Dermis microvascular lymphatic vessel endothelial cell (primary cell): Measurements from ENCODE around the gene CD160. TPM values are rescaled to one million over a fixed set of nuclear protein-coding genes. Genes with fewer than 3 reads are reported as not detected.
"Not testable (repeated sequence)": the region's sequence is repeated elsewhere in the genome, so short reads cannot be mapped to it uniquely, and the experiment has no call there.

ENCODE experiments used
- DNase-seq, 2 donors: peaks; one replicate each; pipeline versions ENCODE4 v3.0.0 to v3.0.0-alpha.2; 2010; ENCODE audit warnings: low read depth in 2 of 2
- total RNA-seq: library from RNA; depleted of rRNA; stranded (reverse); fragments of >200 nt; gene quantifications from 2 replicates; pipeline ENCODE4 v1.2.1, GENCODE V29; 2014

CD160 gene
- total RNA-seq, 1 donor from 2014 or later: not detected

DNA sequence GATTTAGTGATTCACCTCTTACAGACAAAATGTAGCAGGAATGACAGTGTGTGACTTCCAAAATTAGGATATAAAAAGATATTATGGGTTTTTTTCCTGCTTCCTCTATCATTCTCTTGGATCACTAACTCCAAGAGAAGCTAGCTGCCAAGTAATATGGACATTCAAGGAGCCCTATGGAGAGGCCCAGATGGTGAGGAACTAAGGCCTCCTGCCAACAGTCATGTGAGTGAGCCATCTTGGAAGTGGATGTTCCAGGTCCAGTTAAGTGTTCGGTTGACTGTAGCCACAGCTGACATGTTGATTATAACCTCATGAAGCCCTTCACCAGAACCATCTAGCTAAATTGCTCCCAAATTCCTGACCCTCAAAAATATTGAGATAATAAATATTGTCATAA is 38.8 kb downstream of the CD160 start:
- DNase-seq: no peak

DNA sequence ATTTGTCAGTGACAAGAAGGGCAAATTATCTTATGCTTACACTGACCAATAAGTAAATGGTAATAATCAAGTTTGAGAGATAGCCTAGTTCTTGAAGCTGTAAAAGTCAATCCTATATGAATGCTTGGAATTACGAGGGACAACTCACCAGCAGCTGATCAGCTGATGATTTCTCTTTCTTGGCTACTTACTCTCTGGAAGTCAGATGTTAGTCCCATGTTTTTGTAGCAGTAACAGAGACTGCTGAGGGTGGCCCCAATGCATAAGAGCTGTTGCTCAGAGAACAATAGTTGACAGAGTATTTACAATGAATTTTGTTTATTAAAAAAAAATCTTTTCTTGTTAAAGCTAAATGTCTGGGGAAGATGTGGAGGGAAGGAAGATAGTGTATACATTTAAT is 39.3 kb downstream of the CD160 start:
- no peak for DNase-seq

DNA sequence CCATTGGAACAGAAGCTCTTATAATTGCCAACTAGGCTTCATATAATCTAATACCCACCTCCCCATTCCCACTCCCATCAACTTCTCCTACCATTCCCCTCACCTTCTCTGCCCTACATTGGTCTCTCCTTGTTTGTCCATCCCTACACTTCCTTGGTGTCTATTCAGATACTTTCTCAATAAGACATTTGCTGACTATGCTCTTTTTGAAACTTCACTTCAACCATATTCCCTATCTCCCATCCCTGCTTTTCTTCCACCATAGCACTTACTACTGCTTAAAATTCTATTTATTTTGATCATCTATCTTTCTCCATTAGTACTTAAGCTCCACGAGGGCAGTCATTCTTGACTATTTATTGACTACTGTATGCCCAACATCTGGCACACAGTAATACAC is 40.4 kb downstream of the CD160 start:
- DNase-seq: no peak

DNA sequence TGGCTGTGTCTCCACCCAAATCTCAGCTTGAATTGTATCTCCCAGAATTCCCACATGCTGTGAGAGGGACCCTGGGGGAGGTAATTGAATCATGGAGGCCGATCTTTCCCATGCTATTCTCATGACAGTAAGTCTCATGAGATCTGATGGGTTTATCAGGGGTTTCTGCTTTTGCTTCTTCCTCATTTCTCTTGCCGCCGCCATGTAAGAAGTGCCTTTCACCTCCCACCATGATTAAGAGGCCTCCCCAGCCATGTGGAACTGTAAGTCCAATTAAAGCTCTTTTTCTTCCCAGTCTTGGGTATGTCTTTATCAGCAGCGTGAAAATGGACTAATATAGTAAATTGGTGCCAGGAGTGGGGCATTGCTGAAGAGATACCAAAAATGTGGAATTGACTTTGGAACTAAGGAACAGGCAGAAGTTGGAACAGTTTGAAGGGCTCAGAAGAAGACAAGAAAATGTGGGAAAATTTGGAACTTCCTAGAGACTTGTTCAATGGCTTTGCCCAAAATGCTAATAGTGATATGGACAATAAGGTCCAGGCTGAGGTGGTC is 41.2 kb downstream of the CD160 start:
- not testable (repeated sequence) for DNase-seq

DNA sequence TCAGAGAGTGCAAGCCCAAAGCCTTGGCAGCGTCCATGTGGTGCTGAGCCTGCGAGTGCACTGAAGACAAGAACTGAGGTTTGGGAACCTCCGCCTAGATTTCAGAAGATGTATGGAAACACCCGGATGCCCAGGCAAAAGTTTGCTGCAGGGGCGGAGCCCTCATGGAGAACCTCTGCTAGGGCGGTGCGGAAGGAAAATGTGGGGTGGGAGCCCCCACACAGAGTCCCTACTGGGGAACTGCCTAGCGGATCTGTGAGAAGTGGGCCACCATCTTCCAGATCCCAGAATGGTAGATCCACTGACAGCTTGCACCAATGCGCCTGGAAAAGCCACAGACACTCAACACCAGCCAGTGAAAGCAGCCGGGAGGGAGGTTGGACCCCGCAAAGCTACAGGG is 42.2 kb downstream of the CD160 start:
- DNase-seq: not testable (repeated sequence)

DNA sequence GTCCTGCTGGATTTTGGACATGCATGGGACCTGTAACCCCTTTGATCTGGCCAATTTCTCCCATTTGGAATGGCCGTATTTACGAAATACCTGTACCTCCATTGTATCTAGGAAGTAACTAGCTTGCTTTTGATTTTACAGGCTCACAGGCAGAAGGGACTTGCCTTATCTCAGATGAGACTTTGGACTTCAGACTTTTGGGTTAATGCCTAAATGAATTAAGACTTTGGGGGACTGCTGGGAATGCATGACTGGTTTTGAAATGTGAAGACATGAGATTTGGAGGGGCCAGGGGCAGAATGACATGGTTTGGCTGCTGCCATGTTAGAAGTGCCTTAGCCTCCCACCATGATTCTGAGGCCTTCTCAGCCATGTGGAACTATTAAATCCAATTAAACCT is 42.7 kb downstream of the CD160 start:
- DNase-seq: not testable (repeated sequence)

DNA sequence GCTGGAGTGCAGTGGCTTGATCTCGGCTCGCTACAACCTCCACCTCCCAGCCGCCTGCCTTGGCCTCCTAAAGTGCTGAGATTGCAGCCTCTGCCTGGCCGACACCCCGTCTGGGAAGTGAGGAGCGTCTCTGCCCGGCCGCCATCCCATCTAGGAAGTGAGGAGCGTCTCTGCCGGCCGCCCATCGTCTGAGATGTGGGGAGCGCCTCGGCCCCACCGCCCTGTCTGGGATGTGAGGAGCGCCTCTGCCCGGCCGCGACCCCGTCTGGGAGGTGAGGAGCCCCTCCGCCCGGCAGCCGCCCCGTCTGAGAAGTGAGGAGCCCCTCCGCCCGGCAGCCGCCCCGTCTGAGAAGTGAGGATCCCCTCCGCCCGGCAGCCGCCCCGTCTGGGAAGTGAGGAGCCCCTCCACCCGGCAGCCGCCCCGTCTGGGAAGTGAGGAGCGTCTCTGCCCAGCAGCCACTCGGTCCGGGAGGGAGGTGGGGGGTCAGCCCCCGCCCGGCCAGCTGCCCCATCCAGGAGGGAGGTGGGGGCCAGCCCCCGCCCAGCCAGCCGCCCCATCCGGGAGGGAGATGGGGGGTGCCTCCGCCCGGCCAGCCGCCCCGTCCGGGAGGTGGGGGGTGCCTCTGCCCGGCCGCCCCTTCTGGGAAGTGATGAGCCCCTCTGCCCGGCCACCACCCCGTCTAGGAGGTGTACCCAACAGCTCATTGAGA is 45.1 kb downstream of the CD160 start:
- not testable (repeated sequence) for DNase-seq

DNA sequence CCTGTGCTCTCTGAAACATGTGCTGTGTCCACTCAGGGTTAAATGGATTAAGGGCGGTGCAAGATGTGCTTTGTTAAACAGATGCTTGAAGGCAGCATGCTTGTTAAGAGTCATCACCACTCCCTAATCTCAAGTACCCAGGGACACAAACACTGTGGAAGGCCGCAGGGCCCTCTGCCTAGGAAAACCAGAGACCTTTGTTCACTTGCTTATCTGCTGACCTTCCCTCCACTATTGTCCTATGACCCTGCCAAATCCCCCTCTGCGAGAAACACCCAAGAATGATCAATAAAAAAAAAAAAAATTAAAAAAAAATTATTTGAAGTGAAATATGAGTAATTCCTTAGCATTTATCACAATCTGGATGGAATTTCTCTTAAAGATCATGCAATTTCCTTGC is 45.8 kb downstream of the CD160 start:
- not testable (repeated sequence) for DNase-seq

DNA sequence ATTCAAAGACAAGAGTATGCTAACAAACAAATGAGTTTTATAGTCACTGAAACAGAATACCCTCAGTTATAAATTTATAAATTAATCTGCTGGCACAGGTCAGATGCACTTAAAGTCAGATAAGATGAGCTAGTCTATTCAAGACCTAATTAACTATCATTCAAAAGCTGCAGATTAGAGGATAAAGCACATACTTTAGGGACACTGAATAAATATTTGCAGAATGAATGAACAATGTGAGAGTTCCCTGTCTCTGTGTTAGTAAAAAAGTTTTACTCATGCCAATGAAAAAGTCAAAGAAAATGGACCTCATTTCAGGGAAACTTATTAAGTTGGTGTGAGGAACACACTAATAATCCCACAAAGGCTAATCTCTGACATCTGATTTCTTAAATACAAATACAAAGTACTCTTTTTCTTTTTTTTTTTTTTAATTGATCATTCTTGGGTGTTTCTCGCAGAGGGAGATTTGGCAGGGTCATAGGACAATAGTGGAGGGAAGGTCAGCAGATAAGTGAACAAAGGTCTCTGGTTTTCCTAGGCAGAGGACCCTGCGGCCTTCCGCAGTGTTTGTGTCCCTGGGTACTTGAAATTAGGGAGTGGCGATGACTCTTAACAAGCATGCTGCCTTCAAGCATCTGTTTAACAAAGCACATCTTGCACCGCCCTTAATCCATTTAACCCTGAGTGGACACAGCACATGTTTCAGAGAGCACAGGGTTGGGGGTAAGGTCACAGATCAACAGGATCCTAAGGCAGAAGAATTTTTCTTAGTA is 46.5 kb downstream of the CD160 start:
- not testable (repeated sequence) for DNase-seq

DNA sequence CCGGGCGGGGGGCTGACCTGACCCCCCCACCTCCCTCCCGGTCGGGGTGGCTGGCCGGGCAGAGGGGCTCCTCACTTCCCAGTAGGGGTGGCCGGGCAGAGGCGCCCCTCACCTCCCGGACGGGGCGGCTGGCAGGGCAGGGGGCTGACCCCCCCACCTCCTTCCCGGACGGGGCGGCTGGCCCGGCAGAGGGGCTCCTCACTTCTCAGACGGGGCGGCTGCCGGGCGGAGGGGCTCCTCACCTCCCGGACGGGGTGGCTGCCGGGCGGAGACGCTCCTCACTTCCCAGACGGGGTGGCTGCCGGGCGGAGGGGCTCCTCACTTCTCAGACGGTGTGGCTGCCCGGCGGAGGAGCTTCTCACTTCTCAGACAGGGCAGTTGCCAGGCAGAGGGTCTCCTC is 47.6 kb downstream of the CD160 start:
- not testable (repeated sequence) for DNase-seq

DNA sequence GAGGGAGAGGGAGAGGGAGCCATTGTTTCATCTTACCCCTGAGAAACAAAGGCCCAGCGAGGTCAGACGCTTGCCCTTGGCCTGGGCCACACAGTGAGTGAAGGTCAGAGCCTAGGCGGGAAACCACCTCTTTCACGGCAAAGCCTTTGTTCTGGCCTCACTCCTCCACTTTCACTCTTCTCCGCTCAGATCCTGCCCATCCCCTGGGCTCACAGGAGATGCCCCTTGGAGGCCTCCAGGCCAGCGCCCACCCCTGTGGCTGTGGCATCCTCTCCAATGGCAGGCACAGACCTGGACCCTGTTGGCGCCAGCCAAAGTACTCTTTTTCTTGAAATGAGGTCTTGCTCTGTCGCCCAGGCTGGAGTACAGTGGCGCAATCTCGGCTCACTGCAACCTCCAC is 48.7 kb downstream of the CD160 start:
- DNase-seq: not testable (repeated sequence)

DNA sequence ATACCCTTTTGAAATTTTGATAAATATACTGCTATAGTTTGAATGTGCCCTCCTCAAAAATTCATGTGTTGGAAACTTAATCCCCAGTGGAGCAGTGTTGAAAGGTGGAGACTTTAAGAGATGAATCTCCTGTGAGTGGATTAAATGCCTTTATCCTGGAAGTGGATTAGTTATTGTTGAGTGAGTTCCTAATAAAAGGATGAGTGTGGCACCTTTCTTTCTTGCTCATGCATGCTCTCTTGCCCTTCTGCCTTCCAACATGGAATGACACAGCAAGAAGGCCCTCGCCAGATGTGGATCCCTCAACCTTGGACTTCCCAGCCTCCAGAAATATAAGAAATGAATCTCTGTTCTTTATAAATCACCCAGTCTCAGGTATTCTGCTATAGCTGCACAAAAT is 51.8 kb downstream of the CD160 start:
- no peak for DNase-seq

DNA sequence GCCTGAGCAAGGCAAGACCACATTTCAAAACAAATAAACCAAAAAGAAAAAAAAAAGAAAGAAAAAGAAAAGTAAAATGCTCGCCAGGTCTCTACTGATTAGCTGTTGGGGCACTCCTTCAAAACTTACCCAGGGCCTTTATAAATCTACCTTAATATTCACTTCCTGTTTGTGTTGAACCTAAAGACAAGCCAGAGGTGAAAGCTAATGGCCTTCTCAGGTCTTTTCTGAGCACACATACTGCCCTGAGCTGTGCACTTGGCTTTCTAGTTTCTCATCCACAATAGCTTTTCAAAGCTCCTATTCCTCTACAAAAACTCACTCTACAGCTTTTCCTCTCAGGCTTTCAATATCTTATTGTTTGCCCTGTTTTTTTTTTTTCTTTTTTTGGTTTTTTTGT is 54.1 kb downstream of the CD160 start:
- DNase-seq: no peak

DNA sequence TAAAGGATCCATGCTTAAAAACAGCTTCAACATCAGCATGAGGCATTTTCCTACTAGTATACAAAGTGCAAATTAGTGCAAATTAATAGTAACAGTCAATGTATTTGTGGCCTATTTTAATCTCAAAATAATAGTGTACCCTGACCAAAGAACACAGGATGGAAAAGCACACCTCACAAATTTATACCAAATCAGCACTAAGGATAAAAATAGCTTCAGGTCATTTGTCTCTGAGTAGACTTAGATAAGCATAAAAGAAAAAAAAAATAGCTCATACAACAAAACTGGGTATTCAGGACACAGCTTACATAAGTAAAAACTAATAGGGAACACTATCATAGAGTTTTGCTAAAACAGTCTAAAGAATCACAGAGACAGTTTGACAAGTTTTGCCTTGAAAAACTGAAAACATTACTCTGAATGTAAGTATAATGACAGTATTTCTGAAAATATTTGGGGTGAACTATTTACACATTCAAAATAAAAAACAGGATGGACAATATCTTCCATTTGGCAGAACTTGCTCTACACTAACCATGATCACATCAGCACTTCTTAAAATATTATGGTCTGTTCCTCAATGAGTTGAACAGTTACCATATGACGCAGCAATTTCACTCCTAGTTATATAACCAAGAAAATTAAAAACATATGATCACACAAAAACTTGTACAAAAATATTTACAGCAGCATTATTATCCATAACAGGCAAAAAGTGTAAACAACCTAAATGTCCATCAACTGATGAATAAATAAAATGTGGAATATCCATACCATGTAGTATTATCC is 58.3 kb downstream of the CD160 start:
- no peak for DNase-seq

DNA sequence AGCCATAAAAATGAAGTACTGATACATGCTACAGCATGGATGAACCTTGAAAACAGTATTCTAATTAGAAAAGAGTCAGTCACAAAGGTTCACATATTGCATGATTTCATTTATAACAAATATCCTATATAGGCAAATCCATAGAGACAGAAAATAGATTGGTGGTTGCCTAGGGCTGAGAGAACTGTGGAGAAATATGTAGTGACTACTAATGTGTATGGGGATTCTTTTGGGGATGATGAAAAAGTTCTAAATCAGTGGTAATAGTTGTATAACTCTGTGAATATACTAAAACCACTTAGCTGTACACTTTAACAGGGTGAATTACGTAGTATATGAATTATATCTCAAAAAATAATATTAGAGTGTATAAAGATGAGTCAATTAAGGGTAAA is 58.8 kb downstream of the CD160 start:
- DNase-seq: no peak

DNA sequence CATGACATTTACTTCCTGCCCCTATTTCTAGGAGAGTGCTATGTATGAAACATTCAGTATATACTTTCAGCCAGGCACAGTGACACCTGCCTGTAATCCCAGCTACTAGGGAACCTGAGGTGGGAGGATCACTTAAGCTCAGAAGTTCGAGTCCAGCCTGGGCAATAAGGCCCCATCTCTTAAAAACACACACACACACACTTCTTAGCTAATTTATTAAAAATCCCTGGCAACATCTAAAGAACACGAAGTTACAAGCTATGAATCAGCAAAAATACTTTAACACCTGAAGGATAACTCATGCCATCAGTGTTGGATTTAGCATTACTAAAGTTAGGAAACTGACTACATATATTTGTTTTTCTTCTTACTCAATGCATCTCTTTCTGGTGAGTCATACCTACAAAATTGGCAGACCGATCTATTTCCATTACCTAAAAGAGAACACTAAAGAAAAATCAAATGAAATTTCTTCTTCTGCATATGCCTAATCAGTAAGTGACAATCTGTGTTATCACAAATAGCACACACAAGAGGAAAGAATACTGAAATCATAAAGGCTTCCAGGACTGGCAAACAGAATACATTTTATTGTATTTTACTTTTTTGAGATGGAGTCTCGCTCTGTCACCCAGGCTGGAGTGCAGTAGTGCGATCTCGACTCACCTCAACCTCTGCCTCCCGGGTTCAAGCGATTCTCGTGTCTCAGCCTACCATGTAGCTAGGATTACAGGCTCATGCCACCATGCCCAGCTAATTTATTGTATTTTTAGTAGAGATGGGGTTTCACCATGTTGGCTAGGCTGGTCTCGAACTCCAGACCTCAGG is 63.2 kb downstream of the CD160 start:
- DNase-seq: peak; percentile 88 to 91

DNA sequence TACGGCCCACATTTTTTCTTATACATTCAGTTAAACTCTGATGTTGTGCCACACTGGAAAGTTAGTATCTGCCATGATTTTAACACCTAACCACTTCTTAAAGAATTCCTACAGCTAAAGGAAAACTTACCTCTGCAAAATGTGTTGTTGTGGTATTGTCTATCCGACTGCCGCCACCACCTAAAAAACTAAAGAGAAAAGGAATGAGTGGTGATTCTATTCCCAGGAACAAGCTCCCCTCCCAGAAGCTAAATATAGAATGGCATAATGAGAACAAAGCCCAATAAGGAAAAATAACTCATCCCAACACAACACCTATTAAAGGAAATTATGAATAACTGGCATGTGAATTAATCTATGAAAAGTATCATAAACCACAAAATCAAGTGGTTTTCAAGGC is 65.1 kb downstream of the CD160 start:
- DNase-seq: peak; percentile 25 to 39

DNA sequence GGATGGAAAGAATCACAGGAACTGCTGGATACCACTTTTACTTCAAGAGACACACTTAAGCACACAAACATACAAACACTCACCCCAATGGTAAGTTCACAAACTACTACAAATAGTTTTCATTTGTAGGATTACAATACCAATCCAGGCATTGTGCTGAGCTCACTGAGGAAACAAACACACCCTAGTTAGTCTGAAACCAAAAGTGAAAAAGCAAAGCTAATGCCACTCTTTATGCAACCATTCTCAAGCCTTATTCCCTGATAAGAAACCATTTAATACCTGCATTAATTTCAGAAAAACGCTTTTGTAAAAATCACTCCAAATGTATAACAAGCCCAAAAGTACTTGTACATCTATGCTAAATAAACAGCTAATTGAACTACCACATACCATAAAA is 66.2 kb downstream of the CD160 start:
- DNase-seq: peak; percentile 29 to 57

DNA sequence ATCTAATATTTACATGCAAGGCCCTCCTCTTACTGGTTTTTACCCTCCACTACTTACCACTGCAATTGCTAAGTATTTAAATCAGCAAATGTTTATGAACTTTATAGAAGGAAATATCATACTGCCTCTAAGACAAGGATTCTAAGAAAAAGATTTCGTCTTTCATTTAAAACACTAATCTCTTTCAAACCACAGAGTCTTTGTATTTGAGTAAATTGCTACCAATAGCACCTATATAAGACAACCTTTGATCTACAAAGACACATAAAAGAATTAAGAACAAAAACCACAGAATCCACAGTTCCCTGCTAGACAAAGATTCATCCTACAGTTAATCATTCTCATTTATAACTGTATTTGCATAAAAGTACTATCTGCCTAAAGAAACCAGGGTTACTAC is 67.0 kb downstream of the CD160 start:
- no peak for DNase-seq

DNA sequence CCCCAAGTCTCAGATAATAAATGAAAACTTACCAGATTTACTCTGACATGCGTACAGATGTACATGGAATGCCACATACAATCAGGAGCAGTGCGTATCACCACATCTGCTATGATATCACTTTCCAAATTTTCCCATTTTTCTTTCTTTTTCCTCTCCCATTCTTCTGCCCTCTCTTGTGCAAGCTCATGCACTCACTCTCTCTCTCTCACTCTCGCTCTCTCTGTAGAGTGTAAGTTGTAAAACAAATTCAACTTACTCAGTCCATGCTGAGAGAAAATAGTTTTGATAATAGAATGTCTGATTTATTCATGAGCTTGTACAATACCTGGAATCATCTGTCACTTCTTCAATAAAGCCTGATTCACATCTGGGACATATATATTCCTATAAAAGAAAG is 69.3 kb downstream of the CD160 start:
- no peak for DNase-seq
